Measurements from ENCODE around the gene CFAP45. TPM values are rescaled to one million over a fixed set of nuclear protein-coding genes. Genes with fewer than 3 reads are reported as not detected.

The CFAP45 gene
- total RNA-seq, 1 experiment from 2014 or later: 0.40 TPM

DNA sequence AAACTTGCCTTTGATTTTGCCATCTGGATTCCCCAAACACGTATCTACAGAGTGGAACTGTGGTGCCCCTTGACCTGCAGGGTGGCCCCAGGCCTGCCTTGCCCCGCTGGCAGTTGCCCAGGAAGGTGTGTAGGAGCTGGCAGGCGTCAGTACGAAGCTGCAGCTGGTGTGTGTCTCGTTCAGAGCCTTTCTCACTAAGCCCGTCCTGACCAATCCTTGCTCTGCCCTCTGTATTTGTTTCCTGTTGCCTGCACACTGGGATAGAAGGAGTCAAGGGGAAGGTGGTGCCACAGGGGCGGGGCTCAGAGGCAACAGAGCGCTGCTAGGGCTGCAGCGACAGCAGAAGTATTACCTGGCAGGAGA is 32.3 kb downstream of the CFAP45 start:
- ChIA-PET POLR2A (interaction anchor here (1.0 to 9.6 kb wide), 8 partner anchors 13 to 734 kb away, joined by 3 to 82 read pairs (median 5); partner anchors contain the start of gene DUSP23), CTCF (interaction anchor here (0.6 to 10.4 kb wide), 4 partner anchors 16 to 383 kb away, joined by 3 to 146 read pairs (median 20); no protein-coding TSS in a partner anchor)
- H3K9me3 Mint-ChIP-seq (ENCODE audit: unreplicated experiment): no peaks in the 10 kb centered on the region
- peak overlapping the region; percentile 85 for H3K27ac Mint-ChIP-seq (ENCODE audit: low read depth, unreplicated experiment)
- H3K27me3 Mint-ChIP-seq (ENCODE audit: insufficient read depth, unreplicated experiment): no peaks in the 10 kb centered on the region
- no peaks in the 10 kb centered on the region for H3K36me3 Mint-ChIP-seq (ENCODE audit: insufficient read depth, unreplicated experiment)
- TF ChIP-seq, protein P1, sequence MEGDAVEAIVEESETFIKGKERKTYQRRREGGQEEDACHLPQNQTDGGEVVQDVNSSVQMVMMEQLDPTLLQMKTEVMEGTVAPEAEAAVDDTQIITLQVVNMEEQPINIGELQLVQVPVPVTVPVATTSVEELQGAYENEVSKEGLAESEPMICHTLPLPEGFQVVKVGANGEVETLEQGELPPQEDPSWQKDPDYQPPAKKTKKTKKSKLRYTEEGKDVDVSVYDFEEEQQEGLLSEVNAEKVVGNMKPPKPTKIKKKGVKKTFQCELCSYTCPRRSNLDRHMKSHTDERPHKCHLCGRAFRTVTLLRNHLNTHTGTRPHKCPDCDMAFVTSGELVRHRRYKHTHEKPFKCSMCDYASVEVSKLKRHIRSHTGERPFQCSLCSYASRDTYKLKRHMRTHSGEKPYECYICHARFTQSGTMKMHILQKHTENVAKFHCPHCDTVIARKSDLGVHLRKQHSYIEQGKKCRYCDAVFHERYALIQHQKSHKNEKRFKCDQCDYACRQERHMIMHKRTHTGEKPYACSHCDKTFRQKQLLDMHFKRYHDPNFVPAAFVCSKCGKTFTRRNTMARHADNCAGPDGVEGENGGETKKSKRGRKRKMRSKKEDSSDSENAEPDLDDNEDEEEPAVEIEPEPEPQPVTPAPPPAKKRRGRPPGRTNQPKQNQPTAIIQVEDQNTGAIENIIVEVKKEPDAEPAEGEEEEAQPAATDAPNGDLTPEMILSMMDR (IDR thresholded peaks at IDR 0.05; ENCODE audit: unreplicated experiment): no peak
- intact Hi-C loops (cut with micrococcal nuclease): no loop called here
- DNase-seq (ENCODE audit: unreplicated experiment): peak; percentile 92
- H3K4me1 Mint-ChIP-seq (ENCODE audit: insufficient read depth, unreplicated experiment): peaks cover 51% of the 10 kb centered on the region
- no TSS peak for BruUV-seq (replicated peaks)
- peak overlapping the region; percentile 40 for H3K4me3 Mint-ChIP-seq (ENCODE audit: unreplicated experiment)

GRCh38 chr1:159866905-159867663 is 32.9 kb downstream of the CFAP45 start:
- H3K27ac Mint-ChIP-seq (ENCODE audit: low read depth, unreplicated experiment): peak overlapping the region; percentile 85
- intact Hi-C loops (cut with micrococcal nuclease): no loop called here
- no TSS peak for BruUV-seq (replicated peaks)
- no peaks in the 10 kb centered on the region for H3K9me3 Mint-ChIP-seq (ENCODE audit: unreplicated experiment)
- peak overlapping the region; percentile 40 for H3K4me3 Mint-ChIP-seq (ENCODE audit: unreplicated experiment)
- DNase-seq (ENCODE audit: unreplicated experiment): no peak
- no peaks in the 10 kb centered on the region for H3K27me3 Mint-ChIP-seq (ENCODE audit: insufficient read depth, unreplicated experiment)
- POLR2A ChIA-PET: interaction anchor here (1.0 to 9.6 kb wide), 7 partner anchors 13 to 733 kb away, joined by 3 to 82 read pairs (median 4); partner anchors contain the start of gene DUSP23
- H3K36me3 Mint-ChIP-seq (ENCODE audit: insufficient read depth, unreplicated experiment): no peaks in the 10 kb centered on the region
- TF ChIP-seq, protein P1 (IDR thresholded peaks at IDR 0.05; ENCODE audit: unreplicated experiment): no peak
- peaks cover 50% of the 10 kb centered on the region for H3K4me1 Mint-ChIP-seq (ENCODE audit: insufficient read depth, unreplicated experiment)
- CTCF ChIA-PET: interaction anchor here (0.6 to 10.4 kb wide), 4 partner anchors 24 to 656 kb away, joined by 3 to 146 read pairs (median 19); no protein-coding TSS in a partner anchor

- peaks cover 41% of the 10 kb centered on the region for H3K4me1 Mint-ChIP-seq (ENCODE audit: insufficient read depth, unreplicated experiment)
- H3K9me3 Mint-ChIP-seq (ENCODE audit: unreplicated experiment): no peaks in the 10 kb centered on the region
- no TSS peak for BruUV-seq (replicated peaks)
- H3K27me3 Mint-ChIP-seq (ENCODE audit: insufficient read depth, unreplicated experiment): no peaks in the 10 kb centered on the region
- TF ChIP-seq, protein P1 (IDR thresholded peaks at IDR 0.05; ENCODE audit: unreplicated experiment): no peak
- ChIA-PET POLR2A (interaction anchor here (9.6 kb wide), 1 partner anchor 12 kb away, joined by 80 read pairs; no protein-coding TSS in a partner anchor), CTCF (interaction anchor here (0.5 to 10.4 kb wide), 7 partner anchors 15 to 704 kb away, joined by 3 to 146 read pairs (median 4); partner anchors contain the start of gene FCRL6)
- H3K36me3 Mint-ChIP-seq (ENCODE audit: insufficient read depth, unreplicated experiment): no peaks in the 10 kb centered on the region
- DNase-seq (ENCODE audit: unreplicated experiment): peak; percentile 23
- peak overlapping the region; percentile 85 for H3K27ac Mint-ChIP-seq (ENCODE audit: low read depth, unreplicated experiment)
- intact Hi-C loops (cut with micrococcal nuclease): no loop called here
- no peak overlapping the region for H3K4me3 Mint-ChIP-seq (ENCODE audit: unreplicated experiment)
These were observed 33.9 kb downstream of the CFAP45 start for GRCh38 chr1:159866066-159866465.

DNA sequence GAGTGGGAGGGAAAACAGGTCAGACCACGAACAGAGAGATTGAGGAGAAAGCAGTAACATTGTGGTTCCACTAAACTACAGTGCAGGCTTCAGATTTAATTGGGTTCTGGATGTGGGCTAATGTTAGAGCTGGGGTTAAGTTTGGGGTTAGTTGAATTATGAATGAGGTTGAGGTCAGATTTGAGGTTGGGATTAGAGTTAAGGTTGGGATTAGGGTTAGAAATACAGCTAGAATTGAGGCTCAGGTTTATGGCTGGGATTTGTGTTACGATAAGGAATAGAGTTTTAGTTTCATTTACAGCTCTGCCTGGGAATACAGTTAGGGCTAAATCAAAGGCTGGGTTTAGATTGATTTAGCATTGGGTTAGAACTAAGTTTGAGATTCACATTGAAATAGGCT is 35.7 kb downstream of the CFAP45 start:
- Mint-ChIP-seq H3K27me3 (ENCODE audit: insufficient read depth, unreplicated experiment) (no peaks in the 10 kb centered on the region), H3K36me3 (ENCODE audit: insufficient read depth, unreplicated experiment) (no peaks in the 10 kb centered on the region), H3K9me3 (ENCODE audit: unreplicated experiment) (no peaks in the 10 kb centered on the region), H3K4me3 (ENCODE audit: unreplicated experiment) (no peak overlapping the region), H3K27ac (ENCODE audit: low read depth, unreplicated experiment) (no peak overlapping the region), H3K4me1 (ENCODE audit: insufficient read depth, unreplicated experiment) (peaks cover 38% of the 10 kb centered on the region)
- no TSS peak for BruUV-seq (replicated peaks)
- intact Hi-C loops (cut with micrococcal nuclease): no loop called here
- TF ChIP-seq, protein P1 (IDR thresholded peaks at IDR 0.05; ENCODE audit: unreplicated experiment): no peak
- CTCF ChIA-PET: interaction anchor here (1.1 to 10.4 kb wide), 2 partner anchors 27 to 65 kb away, joined by 4 to 146 read pairs; no protein-coding TSS in a partner anchor
- POLR2A ChIA-PET: interaction anchor here (0.8 to 9.6 kb wide), 2 partner anchors 10 to 18 kb away, joined by 3 to 80 read pairs; no protein-coding TSS in a partner anchor
- no peak for DNase-seq (ENCODE audit: unreplicated experiment)

All from MCF 10A (cell line).